ENCODE measurements around the gene ZNF778. TPM values are rescaled to one million over a fixed set of nuclear protein-coding genes. Genes with fewer than 3 reads are reported as not detected.
"Not testable (repeated sequence)": the region's sequence is repeated elsewhere in the genome, so short reads cannot be mapped to it uniquely, and the experiment has no call there.

Gene ZNF778
- polyA plus RNA-seq, 1 of the 3 experiments (the other 2 are of a cell fraction), result 10.8 TPM

- H2AFZ ChIP-seq (ENCODE audit: low read depth), result peak overlapping the region; percentile 59; the same call in 1 of the 2 replicates
- CTCF ChIA-PET, result interaction anchor here (0.8 to 1.0 kb wide), 2 partner anchors 15 to 317 kb away, joined by 3 to 4 read pairs; no protein-coding TSS in a partner anchor
Measured at GRCh38 chr16:89247734-89248075, 30.2 kb downstream of the ZNF778 start.

DNA sequence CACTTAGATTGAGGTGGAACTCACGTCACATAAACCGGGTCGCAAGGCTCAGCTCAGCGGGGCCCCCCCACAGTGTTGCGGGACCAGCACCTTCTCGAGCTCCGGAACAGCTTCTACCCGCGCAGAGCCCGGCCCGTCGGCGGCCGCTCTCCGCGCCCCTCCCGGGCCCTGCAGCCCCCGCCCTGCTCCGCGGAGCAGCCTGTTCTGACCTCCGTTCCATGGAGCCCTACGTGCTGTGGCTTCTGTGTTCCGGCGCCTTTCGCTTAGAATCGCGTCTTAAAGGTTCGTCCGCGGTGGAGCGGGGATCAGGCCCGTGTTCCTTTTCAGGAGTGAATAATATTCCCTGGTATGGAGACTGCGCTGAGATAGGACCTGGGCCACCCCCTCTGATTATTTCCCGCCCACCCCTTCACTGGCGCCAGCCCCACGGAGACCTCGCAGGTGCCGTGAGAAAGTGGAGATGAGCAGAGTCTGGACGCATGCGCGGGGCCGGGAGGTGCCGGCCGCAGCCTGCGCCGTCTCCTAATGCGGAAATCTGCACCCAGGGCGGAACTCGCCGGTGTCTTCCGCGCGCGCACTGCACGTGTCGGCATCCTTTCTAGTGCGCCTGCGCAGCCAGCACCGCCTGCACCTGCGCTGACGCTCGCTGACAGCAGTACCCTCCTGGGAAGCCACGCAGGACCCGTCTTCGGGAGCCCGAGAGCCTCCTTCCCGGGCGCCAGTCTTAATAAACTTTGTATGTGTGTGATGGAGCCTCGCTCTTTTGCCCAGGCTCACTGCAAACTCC lies 30.9 kb downstream of the ZNF778 start:
- Histone ChIP-seq H3K4me3 (ENCODE audit: low read depth in 2 of 2, low read length in 1 of 2) (peak overlapping the region; percentile 52 to 60), H3K4me1 (ENCODE audit: control insufficient read depth in 1 of 2, insufficient read depth in 2 of 2, low read depth in 1 of 2, low read length in 1 of 2) (peaks cover 0 to 4% of the 10 kb centered on the region in 2 experiments; a peak in 2 of 4 replicates), H3K9ac (no peak overlapping the region), H3K4me2 (peak overlapping the region; percentile 94), H3K27ac (ENCODE audit: low read depth in 2 of 2, low read length in 1 of 2) (no peak overlapping the region), H4K20me1 (ENCODE audit: insufficient read depth) (no peaks in the 10 kb centered on the region), H2AFZ (ENCODE audit: low read depth) (peak overlapping the region; percentile 59; the same call in 1 of the 2 replicates), H3K9me3 (no peaks in the 10 kb centered on the region), H3F3A (replicated peaks; ENCODE audit: insufficient read depth) (no peaks in the 10 kb centered on the region), H3K79me2 (ENCODE audit: insufficient read depth) (no peaks in the 10 kb centered on the region), H3K36me3 (replicated peaks in 1 of 2; ENCODE audit: control insufficient read depth in 1 of 2, insufficient read depth in 2 of 2, low read length in 1 of 2) (no peaks in the 10 kb centered on the region), H3K9me2 (no peaks in the 10 kb centered on the region), H3K27me3 (ENCODE audit: insufficient read depth) (no peaks in the 10 kb centered on the region)
- TF ChIP-seq RXRA (IDR thresholded peaks at IDR 0.05; ENCODE audit: borderline replicate concordance, low read depth), result no peak
- no peak for TF ChIP-seq POLR2AphosphoS5 (IDR thresholded peaks at IDR 0.05; ENCODE audit: low read depth, low read length)
- no peak for TF ChIP-seq RCOR1 (IDR thresholded peaks at IDR 0.05; ENCODE audit: low read length)
- no peak for TF ChIP-seq MXI1 (IDR thresholded peaks at IDR 0.05; ENCODE audit: low read depth, low read length)
- no peak for TF ChIP-seq TAF1 (IDR thresholded peaks at IDR 0.05; ENCODE audit: borderline replicate concordance, low read depth, low read length)
- TF ChIP-seq MAX (IDR thresholded peaks at IDR 0.05; ENCODE audit: low read depth), result no peak
- peak; percentile 40 for DNase-seq
- CTCF ChIA-PET, result interaction anchor here (1.0 kb wide), 1 partner anchor 317 kb away, joined by 3 read pairs; no protein-coding TSS in a partner anchor
- 86% methylated on average over 49 of the region's 69 CpGs for WGBS (ENCODE audit: low lambda C conversion rate)
- POLR2A ChIA-PET, result no interaction called here

More at GRCh38 chr16:89247734-89248075, 30.2 kb downstream of the ZNF778 start:
- H4K20me1 ChIP-seq (ENCODE audit: insufficient read depth); H3K27ac ChIP-seq (ENCODE audit: low read depth in 2 of 2, low read length in 1 of 2); H3K79me2 ChIP-seq (ENCODE audit: insufficient read depth); DNase-seq; H3K9me2 ChIP-seq; H3F3A ChIP-seq (replicated peaks; ENCODE audit: insufficient read depth); H3K9me3 ChIP-seq; H3K9ac ChIP-seq; H3K4me1 ChIP-seq (ENCODE audit: control insufficient read depth in 1 of 2, insufficient read depth in 2 of 2, low read depth in 1 of 2, low read length in 1 of 2); H3K36me3 ChIP-seq (replicated peaks in 1 of 2; ENCODE audit: control insufficient read depth in 1 of 2, insufficient read depth in 2 of 2, low read length in 1 of 2); H3K27me3 ChIP-seq (ENCODE audit: insufficient read depth): not testable (repeated sequence)
- peak overlapping the region; percentile 52 to 60 for H3K4me3 ChIP-seq (ENCODE audit: low read depth in 2 of 2, low read length in 1 of 2)
- 3% methylated on average over 9 of the region's 45 CpGs for WGBS (ENCODE audit: low lambda C conversion rate)
- POLR2A ChIA-PET, result interaction anchor here (0.7 to 1.5 kb wide), 3 partner anchors 30 to 260 kb away, joined by 3 to 8 read pairs (median 6); partner anchors contain the start of genes SPG7 and ZNF778
- H3K4me2 ChIP-seq, result peak overlapping the region; percentile 94

DNA sequence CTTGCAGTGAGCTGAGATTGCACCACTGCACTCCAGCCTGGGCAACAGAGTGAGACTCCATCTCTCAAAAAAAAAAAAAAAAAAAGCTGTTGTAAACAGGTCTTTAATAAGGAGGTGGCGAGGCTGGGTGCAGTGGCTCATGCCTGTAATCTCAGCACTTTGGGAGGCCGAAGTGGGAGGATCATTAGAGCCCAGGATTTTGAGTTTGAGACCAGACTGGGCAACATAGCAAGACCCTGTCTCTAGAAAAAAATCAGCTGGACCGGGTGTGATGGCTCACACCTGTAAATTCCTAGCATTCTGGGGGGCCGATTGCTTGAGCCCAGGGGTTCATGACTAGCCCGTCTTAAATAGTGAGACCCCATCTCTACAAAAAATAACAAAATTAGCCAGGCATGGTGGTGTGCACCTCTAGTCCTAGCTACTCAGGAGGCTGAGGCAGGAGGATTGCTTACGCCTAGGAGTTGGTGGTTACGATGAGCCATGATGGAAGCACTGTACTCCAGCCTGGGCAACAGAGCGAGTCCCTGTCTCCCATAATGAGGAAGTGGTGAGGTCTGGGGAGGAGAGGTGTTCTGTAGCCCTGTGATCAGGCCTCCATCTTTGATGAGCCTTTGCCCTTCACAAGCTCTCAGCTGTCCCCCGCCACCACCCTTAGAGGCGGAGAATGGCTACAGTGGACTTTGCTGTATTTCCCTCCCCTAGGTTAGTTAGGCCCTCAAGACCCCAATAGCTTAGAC lies 36.2 kb downstream of the ZNF778 start:
- H3K9me3 ChIP-seq, result no peaks in the 10 kb centered on the region
- no peak overlapping the region for H3K4me2 ChIP-seq
- H3K4me1 ChIP-seq (ENCODE audit: control insufficient read depth in 1 of 2, insufficient read depth in 2 of 2, low read depth in 1 of 2, low read length in 1 of 2), result no peaks in the 10 kb centered on the region
- H2AFZ ChIP-seq (ENCODE audit: low read depth), result no peak overlapping the region
- no peaks in the 10 kb centered on the region for H4K20me1 ChIP-seq (ENCODE audit: insufficient read depth)
- no peak overlapping the region for H3K9ac ChIP-seq
- ChIA-PET CTCF (interaction anchor here (1.0 kb wide), 1 partner anchor 13 kb away, joined by 3 read pairs; no protein-coding TSS in a partner anchor), POLR2A (no interaction called here)
- no peaks in the 10 kb centered on the region for H3K27me3 ChIP-seq (ENCODE audit: insufficient read depth)
- no peaks in the 10 kb centered on the region for H3K79me2 ChIP-seq (ENCODE audit: insufficient read depth)
- no peaks in the 10 kb centered on the region for H3K36me3 ChIP-seq (replicated peaks in 1 of 2; ENCODE audit: control insufficient read depth in 1 of 2, insufficient read depth in 2 of 2, low read length in 1 of 2)
- no peaks in the 10 kb centered on the region for H3F3A ChIP-seq (replicated peaks; ENCODE audit: insufficient read depth)
- no peak overlapping the region for H3K27ac ChIP-seq (ENCODE audit: low read depth in 2 of 2, low read length in 1 of 2)
- no peak overlapping the region for H3K4me3 ChIP-seq (ENCODE audit: low read depth in 2 of 2, low read length in 1 of 2)
- no peak for DNase-seq
- 89% methylated on average over 9 of the region's 10 CpGs for WGBS (ENCODE audit: low lambda C conversion rate)
- no peaks in the 10 kb centered on the region for H3K9me2 ChIP-seq
- TF ChIP-seq RCOR1 (IDR thresholded peaks at IDR 0.05; ENCODE audit: low read length) (no peak), FOSL2 (IDR thresholded peaks at IDR 0.05; ENCODE audit: borderline replicate concordance, low read depth) (no peak), RXRA (IDR thresholded peaks at IDR 0.05; ENCODE audit: borderline replicate concordance, low read depth) (no peak), GATA2 (CRISPR knock-in tag; IDR thresholded peaks at IDR 0.05) (no peak), NFIC (IDR thresholded peaks at IDR 0.05; ENCODE audit: borderline replicate concordance) (no peak), TAF1 (IDR thresholded peaks at IDR 0.05; ENCODE audit: borderline replicate concordance, low read depth, low read length) (no peak), RAD21 (IDR thresholded peaks at IDR 0.05; ENCODE audit: low read length) (no peak), USF1 (IDR thresholded peaks at IDR 0.05; ENCODE audit: borderline replicate concordance, low read depth) (no peak), SMC3 (IDR thresholded peaks at IDR 0.05; ENCODE audit: low read depth, low read length) (no peak), NRF1 (IDR thresholded peaks at IDR 0.05; ENCODE audit: low read depth, low read length) (no peak)
- TF ChIP-seq, protein P1, sequence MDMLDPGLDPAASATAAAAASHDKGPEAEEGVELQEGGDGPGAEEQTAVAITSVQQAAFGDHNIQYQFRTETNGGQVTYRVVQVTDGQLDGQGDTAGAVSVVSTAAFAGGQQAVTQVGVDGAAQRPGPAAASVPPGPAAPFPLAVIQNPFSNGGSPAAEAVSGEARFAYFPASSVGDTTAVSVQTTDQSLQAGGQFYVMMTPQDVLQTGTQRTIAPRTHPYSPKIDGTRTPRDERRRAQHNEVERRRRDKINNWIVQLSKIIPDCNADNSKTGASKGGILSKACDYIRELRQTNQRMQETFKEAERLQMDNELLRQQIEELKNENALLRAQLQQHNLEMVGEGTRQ (IDR thresholded peaks at IDR 0.05; ENCODE audit: borderline replicate concordance, low read depth, low read length), result no peak
- TF ChIP-seq, protein P2, sequence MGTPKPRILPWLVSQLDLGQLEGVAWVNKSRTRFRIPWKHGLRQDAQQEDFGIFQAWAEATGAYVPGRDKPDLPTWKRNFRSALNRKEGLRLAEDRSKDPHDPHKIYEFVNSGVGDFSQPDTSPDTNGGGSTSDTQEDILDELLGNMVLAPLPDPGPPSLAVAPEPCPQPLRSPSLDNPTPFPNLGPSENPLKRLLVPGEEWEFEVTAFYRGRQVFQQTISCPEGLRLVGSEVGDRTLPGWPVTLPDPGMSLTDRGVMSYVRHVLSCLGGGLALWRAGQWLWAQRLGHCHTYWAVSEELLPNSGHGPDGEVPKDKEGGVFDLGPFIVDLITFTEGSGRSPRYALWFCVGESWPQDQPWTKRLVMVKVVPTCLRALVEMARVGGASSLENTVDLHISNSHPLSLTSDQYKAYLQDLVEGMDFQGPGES (IDR thresholded peaks at IDR 0.05; ENCODE audit: low read depth, low read length), result no peak
